Hepatic stellate cell (primary cell): ENCODE data around the gene USP2.

Experiments used
- DNase-seq: peaks from one replicate; pipeline ENCODE4 v3.0.0; 2011; ENCODE audit warnings: low spot score

USP2 gene

DNA sequence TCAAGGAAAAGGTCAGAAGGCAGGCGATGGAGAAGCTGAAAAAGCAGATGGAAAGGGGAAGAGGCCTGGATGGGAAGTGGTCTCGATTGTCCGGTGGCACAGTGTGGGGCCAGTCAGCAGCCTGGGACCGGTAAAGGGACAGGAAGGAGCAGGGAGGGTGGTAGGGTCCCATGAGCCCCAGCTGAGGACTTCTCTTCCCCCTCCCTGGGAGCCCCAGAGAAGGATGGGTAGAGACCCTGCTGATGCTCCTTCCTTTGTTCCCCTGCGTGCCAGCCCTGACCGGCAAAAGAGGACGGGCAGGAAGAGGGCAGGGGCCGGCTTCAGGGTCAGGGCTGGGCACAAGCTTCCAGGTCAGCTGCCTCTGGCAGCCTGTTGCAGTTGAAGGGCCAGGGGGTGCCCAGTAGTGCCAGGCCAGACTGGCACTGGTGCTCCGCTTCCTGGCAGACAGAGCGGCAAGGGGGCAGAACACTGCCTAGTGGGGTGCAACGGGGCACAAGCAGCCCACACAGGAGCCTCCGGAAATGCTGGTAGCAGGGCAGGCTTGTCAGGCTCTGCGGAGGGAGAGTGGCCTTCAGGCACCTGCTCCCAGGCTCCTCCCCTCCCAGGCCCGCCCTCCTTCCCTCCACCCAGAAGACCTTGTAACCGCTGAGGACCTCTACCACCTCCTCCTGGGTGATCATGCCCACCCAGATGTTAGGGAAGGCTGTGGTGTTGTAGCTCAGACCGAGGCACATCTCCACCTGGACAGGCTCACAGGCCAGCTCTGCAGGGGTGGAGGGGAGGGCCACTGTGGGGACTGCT lies 40.1 kb downstream of the USP2 start:
- DNase-seq, result no peak

DNA sequence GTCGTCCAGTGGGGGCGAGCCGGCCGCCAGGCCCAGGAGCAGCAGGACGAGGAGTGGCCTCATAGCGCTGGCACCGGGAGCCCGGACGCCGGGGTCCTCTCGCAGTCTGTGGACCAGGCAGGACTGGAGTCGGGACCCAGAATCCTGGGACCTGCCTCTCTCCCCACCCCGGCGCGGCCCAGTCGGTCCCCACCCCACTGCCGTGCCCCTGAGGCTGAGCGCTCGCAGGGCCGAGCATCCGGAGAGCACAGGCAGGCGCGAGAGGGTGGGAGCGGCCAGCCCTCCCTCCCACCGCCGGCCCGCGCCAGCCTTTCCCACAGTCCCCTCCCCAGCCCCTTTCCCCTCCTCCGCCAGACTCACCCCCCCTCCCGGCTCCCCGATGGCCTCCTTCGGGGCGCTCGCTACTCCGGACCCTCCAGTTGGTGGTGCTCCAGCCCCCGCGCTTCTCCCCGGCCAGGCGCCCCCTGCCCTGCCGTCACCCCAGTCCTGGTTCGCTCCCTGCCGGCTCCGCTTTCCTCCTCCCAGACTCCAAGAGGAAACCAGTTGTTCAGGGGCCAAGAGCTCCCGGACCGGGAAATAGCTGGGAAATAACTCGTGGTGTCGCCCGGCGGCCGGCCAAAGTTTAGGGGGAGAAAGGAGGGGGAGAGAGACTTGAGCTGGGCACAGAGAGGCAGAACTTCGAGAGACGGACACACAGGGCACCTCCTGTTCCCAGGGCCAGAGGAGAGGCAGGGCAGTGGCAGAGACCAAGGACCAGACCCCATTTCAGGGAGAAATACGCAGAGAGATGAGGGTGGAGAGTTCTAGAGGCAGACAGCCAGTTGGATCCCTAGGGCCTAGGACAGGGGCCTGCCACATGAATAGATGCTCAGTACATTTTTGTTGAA lies 40.9 kb downstream of the USP2 start, which contains the start of gene C1QTNF5:
Gene C1QTNF5 (minus strand): TSS at position 549 of the 887 bp plus-strand sequence. CDS start 486 bp downstream, at position 63.
- peak; percentile 86 for DNase-seq

DNA sequence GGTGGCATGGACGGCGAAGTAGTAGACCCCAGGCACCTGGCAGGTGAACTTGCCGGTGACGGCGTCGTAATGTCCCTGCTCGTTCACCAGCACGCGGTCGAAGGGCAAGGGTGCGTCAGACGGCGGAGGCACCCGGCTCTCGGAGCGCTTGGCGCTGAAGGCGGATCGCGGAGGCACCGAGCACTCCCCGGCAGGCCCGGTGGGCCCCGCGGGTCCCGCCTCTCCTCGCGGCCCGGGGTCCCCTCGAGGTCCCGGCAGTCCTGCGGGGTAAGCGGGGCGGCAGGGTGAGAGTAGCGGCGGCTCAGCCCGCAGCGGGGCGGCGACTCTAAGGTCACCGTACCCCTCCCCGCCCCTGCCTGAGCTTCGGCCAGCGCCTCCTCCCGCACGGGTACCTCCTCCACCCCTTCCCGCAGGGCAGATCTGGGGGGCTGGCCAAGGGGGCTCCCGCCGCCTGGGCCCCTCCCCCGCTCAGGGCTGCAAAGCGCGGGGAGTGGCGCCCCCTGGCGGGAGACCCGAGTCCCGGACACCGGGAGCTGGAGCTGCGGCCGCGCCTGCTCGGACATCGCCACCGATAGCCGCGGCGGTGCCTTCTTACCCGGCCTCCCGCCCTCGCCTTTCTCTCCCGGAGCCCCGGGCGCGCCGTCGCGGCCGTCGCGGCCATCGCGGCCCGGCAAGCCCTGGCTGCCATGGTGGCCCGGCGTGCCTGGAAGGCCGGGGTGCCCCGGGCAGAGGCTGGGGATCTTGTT lies 41.7 kb downstream of the USP2 start:
- peak; percentile 88 for DNase-seq

DNA sequence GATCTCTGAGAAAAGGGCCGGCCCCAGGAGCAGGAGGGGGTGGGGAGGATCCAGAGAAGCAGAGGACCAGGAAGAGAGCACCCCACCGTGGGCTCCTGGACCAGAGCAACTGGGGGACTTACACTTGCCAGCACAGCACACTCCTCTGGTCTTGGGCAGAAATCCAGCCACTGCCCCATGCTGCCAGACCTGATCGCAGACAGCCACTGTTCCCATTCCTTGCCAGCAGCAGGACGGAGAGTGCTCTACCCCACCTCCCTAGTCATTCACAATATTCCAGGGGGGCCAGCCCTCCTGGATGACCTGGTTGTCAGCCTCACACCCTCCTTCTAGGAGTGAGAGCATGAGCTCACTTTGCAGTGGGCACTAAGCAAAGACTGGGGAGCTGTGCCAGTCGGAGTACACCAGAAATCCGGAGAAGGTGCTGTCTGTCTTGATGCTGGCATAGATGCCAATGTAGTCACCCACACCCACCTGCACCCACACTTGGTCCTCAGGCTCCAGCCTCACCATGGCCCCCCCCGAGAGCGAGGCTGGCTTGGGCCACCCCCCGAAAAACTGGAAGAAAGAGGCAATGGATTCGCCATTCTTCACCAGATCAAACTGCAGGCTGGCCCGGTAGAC lies 42.4 kb downstream of the USP2 start:
- DNase-seq, result no peak

DNA sequence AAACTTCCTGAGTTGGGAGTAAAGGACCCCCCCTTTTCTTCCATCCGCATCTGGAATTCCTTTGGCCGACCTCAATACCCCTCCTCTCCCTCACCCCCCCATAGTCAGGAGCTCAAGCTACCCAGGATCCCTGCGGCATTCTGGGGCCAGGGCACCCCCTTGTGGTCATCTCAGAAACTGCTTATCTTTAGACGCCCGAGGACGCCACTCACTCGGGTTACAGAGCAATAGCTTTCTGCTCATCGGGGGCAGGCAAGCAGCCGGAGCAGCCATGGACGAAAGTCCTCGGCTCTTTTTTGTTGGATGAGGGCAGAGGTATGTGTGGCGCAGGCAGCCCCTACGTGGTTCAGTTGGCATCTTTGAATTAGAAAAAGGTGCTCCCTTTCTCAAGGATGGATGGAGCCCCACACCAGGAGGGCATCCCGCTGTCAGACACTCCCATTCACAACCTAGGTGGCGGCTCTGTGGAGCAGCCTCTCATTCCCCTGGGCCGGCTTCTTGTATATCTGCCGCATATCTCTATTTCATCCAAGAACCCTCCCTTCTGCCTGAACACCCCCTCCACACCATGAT lies 43.1 kb downstream of the USP2 start:
- peak; percentile 93 for DNase-seq

DNA sequence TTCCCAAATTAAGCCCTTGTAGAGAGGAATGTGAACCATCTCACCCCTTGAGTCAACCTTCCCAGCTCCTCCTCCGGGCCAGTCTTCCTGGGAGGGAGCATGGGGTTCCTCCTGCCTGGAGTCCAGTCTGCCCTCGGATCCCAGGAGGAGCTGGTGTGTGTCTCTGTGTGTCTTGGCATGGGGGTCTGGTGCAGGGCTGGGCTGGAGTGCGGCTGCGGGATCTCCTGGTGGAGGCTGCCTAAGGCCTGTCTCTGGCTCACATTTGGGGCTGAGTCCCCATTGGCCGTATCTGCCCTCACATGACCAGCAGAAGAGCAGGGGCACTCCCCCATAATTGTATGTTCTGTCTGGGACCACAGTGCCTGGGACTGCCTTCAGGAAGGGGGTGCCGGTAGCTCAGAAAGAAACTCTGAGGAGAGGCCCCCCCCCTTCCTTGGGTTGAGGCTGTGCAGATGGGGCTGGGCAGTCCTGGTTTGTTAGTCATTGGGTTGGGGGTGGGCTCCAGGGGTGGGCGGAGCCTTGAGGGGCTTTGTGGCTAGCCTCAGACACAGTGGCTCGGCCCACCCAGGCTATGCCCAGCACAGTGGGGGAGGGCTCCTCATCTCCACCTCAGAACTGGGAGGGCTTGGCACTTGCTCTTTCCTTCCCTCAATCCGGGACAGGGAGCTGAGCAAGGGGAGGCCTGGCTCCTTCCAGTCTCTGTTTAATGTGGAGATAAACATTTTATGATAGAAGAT lies 43.7 kb downstream of the USP2 start:
- DNase-seq, result peak; percentile 90

DNA sequence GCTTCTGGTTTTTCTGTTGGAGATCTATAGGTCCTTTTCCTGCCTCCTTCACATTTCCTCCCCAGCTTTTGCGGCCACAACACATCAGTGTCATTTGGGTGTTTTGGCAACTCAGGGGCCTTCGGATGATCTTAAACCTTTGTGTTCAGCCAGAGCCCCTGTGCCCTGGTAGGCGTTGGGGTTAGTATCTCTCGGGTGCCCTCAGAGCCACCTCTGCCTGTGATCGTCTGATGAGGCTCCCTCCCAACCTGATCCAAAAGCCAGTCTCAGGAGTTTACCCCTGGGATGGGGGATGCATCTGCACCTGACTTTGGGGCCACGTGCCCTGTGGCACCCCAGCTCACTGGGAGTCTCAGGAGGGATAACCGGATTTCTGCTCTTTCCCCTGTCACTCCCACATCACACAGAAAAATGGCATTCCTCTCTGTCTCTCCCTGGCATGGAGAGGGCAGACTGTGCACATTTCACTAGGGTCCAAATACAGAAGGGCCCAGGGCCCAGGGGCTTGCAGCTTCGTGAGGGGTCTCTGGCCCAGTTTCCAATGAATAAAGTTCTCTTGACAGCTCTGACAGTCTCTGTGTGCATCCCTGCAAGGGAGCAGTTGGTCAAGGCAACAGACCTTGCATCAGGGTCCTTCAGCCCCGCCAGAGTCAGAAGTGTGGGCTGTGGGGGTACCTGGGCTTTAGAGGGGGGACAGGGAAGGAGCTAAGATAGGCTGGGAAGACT lies 44.6 kb downstream of the USP2 start:
- DNase-seq, result no peak

DNA sequence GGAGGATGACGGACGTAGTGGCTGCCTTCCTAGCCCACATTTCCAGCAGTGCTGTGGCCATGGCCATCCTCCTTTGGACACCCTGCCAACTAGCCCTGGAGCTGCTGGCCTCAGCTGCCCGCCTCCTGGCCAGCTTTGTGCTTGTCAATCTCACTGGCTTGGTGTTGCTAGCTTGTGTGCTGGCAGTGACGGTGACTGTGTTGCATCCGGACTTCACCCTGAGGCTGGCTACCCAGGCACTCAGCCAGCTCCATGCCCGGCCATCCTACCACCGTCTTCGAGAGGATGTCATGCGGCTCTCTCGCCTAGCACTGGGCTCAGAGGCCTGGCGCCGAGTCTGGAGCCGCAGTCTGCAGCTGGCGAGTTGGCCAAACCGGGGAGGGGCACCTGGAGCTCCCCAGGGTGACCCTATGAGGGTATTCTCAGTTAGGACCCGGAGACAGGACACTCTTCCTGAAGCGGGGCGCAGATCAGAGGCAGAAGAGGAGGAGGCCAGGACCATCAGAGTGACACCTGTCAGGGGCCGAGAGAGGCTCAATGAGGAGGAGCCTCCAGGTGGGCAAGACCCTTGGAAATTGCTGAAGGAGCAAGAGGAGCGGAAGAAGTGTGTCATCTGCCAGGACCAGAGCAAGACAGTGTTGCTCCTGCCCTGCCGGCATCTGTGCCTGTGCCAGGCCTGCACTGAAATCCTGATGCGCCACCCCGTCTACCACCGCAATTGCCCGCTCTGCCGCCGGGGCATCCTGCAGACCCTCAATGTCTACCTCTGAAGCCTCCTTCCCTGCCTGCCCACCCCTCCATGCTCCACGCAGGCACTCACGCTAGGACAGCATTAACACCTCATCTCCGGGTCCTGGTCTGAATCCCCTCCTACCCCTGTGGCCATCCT lies 45.6 kb downstream of the USP2 start:
- DNase-seq, result no peak

DNA sequence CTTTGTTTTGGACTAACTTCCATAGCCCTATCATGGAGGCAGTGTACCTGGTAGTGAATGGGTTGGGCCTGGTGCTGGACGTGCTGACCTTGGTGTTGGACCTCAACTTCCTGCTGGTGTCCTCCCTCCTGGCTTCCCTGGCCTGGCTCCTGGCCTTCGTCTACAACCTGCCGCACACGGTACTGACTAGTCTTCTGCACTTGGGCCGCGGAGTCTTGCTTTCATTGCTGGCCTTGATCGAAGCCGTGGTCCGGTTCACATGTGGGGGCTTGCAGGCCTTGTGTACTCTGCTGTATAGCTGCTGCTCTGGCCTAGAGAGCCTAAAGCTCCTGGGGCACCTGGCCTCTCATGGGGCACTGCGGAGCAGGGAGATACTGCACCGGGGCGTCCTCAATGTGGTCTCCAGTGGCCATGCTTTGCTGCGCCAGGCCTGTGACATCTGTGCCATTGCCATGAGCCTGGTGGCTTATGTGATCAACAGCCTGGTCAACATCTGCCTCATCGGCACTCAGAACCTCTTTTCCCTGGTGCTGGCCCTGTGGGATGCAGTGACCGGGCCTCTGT lies 46.3 kb downstream of the USP2 start:
- no peak for DNase-seq

DNA sequence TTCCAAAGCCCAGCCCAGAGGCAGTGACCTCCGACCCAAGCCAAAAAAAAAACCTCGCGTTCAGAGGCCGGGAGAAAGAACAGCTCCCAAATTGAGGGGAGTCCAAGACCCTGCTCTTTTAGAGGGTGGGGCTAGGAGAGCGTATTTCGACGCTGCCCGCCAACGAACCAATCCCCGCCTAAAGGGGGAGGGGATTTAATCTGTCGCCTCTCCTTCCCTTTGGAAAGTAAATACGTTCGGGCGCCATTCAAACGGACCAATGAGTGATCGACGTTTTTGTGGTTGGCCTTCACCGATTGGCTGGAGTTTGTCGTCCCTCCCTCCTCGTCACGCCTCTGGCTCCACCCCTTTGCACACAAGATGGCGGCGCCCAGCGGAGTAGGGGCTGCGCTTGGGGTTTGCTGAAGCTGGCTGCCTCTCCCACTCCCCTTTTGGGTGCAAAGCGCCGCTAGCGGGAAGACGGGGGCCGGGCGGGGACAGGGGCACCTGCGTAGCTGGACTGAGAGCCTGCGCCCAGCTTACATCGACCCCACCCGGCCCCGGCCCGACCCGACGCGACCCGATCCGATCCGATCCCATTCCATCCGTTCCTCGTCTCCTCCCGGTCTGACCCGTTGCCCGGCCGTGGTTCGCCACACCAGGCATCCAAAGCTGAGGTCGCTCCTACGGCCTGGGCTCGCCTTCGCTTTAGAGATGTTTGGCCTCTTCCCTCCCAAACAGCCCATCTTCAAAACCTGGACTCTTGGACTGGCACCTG lies 47.1 kb downstream of the USP2 start, which contains the start of gene RNF26:
Gene RNF26 (plus strand): TSS at position 354 of the 757 bp plus-strand sequence. CDS start 596 bp downstream, outside the sequence.
- peak; percentile 100 for DNase-seq

DNA sequence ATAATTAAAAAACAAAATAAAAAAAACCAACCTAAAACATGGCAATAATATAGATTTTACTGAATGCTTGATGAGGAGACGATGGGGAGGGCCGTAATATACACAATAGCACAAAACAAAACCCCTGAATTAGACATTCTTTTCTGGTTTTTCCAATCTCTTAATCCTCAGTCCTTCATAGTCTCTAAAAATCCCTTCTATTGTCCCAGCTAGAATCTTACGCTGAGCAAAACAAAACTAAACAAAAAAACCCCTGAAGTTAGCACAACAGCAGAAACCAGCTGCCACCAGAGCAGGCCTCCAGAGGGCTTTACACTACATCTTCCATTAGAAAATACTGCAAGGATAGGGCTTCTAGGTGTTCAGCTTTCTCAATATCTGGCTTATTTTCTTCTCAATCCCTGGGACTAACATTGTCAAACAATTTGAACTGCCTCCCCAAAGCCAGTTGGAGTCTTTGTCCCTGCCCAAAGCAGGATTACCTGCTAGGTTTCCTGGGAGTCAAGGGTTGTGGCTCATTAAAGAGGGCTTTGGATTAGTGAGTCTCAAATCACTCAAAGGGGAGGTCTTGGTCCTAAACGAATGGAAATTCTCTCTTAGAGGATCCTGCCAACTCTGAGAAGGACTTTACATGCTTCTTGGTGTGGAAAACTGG lies 49.3 kb downstream of the USP2 start:
- DNase-seq, result no peak

DNA sequence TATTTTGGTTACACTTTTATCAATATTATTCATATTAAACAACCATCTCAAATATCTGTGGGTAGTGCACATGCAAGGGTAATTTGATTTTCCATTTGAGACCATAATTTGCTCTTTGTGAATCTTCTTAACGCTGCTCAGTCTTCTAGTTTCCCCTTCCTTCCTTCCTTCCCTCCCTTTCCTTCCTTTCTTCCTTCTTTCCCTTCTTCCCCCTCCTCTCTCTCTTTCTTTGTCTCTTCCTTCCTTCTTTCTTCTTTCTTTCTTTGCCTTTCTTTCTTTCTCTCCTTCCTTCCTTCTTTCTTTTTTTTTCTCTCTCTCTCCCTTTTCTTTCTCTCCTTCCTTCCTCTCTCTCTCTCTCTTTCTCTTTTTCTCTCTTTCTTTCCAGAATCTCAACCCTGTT lies 51.3 kb downstream of the USP2 start:
- no peak for DNase-seq

DNA sequence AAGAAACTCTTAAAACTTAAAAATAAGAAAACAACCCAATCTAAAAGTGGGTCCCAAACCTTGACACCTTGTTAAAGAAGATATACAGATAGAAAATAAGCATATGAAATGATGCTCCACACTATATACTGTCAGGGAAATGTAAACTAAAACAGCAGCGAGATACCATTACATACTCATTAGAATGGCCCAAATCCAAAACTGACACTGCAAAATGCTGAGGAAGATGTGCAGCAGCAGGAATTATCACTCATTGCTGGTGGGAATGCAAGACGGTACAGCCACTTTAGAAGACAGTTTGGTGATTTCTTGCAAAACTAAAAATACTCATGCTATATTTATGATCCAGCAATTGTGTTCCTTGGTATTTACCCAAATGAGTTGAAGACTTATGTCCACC lies 52.2 kb downstream of the USP2 start:
- no peak for DNase-seq

DNA sequence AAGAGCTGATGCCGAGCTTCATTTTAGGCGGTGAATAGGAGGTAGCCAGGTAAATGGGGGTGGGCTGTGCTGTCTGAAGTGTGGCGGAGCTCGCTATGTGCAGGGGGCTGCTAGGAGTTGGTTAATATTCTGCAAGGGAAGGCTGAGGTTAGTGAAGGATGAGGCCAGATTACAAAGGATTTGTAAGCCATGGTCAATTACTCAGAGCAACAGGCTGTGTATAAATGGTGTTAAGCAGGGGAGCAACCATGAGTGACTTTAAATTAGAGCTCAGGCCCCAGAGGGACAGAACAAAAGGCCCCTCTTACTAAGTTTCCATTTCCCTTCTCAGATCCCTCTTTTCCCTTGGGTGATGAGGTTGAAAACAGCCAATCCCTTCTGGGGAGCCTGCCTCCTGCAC lies 57.3 kb downstream of the USP2 start:
- no peak for DNase-seq

DNA sequence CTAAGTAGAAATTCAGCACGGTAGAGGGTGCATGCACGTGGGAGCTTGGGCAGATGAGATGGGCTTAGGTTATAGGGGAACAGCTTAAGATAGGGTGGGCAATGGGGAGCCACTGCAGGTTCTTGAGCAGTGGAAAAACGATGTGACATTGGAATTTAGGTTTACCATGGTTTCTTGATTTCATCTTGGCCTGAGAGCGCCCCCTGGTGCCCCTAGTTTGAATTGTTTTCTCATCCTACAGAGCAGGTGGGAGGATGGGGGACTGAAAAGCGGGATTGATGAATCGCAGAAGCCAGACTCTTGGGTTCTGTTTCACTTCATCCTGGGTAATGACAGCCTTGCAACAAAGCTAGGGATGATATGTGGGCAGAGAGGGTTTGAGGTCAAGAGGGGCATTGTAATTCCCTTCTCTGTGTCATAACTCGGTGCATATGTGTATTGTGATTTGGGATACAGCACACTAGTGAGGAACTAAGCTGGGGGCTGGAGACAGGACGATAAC lies 57.9 kb downstream of the USP2 start:
- peak; percentile 79 for DNase-seq

DNA sequence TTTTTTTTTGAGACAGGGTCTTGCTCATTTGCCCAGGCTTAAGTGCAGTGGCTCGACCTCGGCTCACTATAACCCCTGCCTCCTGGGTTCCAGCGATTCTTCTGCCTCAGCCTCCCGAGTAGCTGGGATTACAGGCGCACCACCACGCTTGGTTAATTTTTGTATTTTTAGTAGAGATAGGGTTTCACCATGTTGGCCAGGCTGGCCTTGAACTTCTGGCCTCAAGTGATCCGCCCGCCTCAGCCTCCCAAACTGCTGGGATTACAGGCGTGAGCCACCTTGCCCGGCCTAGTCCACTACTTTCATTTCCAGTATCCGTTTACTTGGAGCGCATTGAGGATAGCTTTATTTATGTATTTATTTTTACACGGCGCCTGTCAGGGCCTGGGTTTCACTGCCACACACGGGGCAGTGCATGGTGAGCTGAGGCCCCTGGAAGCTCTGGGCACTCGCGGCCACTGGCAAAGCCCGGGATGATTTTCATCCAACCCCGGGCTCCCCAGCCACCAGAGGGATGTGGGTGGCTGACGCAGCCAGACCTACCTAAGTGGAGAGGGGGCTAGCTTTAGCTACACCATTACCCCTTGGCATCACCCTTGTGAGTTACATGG lies 58.5 kb downstream of the USP2 start:
- DNase-seq, result no peak

DNA sequence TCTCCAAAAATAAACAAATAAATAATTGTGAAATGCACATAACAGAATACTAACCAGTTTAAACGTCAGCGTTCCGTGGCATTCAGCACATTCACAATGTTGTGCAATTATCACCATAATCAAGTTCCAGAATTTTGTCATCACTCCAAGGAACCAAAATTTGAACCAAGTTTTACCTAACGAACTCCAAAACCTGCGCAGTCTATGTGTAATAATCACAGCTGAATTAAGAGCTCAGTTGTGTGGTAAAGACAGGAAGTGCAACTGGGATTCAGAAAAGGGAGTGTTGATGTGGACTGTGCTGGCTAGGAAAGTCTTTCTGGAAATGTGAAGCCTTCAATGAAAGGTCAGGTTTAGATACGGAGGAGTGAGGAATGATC lies 59.1 kb downstream of the USP2 start:
- DNase-seq, result peak; percentile 53
